H1 (cell line): ENCODE measurements around the gene VARS2. TPM values are rescaled to one million over a fixed set of nuclear protein-coding genes. Genes with fewer than 3 reads are reported as not detected.
A peak's percentile ranks its signal among the peaks of the same experiment; 100 is the strongest.

ENCODE experiments used
- CTCF ChIA-PET: fragments of 300-600 bp; sonication (Branson Sonifier 250); formaldehyde crosslinking; loops from one replicate; lab custom pipeline; 2021; ENCODE audit not compliant: partially characterized antibody; lab: Charles Lee
- POLR2A ChIA-PET: fragments of 300-600 bp; sonication (Branson Sonifier 250); formaldehyde crosslinking; loops from one replicate; lab custom pipeline; 2021; ENCODE audit warnings: inconsistent platforms; ENCODE audit not compliant: partially characterized antibody; lab: Charles Lee
- DNase-seq, 2 experiments: peaks; one replicate each; pipeline versions ENCODE4 v3.0.0 to v3.0.0-alpha.2; 2010 to 2022; ENCODE audit warnings: low spot score in 2 of 2, low read depth in 1 of 2, mixed read lengths in 1 of 2
- FAIRE-seq: peaks from 2 replicates; lab custom pipeline; 2011; peaks lifted over from hg19 to GRCh38; lab: Jason Lieb, UNC
- H2AFZ ChIP-seq: 2 replicates; pipeline ENCODE4 v1.8.1; 2012; ENCODE audit warnings: low read length, inconsistent platforms
- H2AK5ac ChIP-seq: 2 replicates; pipeline ENCODE4 v1.6.1; 2013; ENCODE audit warnings: low read depth, low read length
- H2BK120ac ChIP-seq: replicated peaks from 2 replicates; pipeline ENCODE3; 2013; ENCODE audit warnings: low read depth, low read length, inconsistent platforms
- H2BK12ac ChIP-seq: 2 replicates; pipeline ENCODE4 v1.6.1; 2013; ENCODE audit warnings: low read depth, low read length
- H2BK15ac ChIP-seq: 2 replicates; pipeline ENCODE4 v1.6.1; 2013; ENCODE audit warnings: low read length
- H2BK20ac ChIP-seq: 2 replicates; pipeline ENCODE4 v1.6.1; 2013; ENCODE audit warnings: low read length
- H2BK5ac ChIP-seq: 2 replicates; pipeline ENCODE4 v1.6.1; 2013; ENCODE audit warnings: low read depth, low read length
- H3K14ac ChIP-seq: 2 replicates; pipeline ENCODE4 v1.6.1; 2013; ENCODE audit warnings: inconsistent platforms; ENCODE audit not compliant: insufficient read length
- H3K18ac ChIP-seq: 2 replicates; pipeline ENCODE4 v1.6.1; 2013; ENCODE audit warnings: low read length; ENCODE audit errors: extremely low read depth
- H3K23ac ChIP-seq: 2 replicates; pipeline ENCODE4 v1.6.1; 2013; ENCODE audit warnings: inconsistent platforms; ENCODE audit not compliant: insufficient read length
- H3K23me2 ChIP-seq: 2 replicates; pipeline ENCODE4 v1.6.1; 2013; ENCODE audit warnings: low read depth, low read length
- H3K27ac ChIP-seq: 2 replicates; pipeline ENCODE4 v1.6.1; 2011; ENCODE audit warnings: low read depth, low read length, inconsistent platforms
- H3K27me3 ChIP-seq, 4 experiments: replicated peaks in 1 of 4; 1 replicate in 1 of 4; 2 replicates in 3 of 4; pipeline versions ENCODE4 v1.6.1 to v1.8.1; 2011 to 2013; ENCODE audit warnings: low read length in 3 of 4, mild to moderate bottlenecking in 3 of 4, inconsistent platforms in 2 of 4, mixed read lengths in 2 of 4, moderate library complexity in 1 of 4; ENCODE audit not compliant: control insufficient read depth in 3 of 4, insufficient read depth in 3 of 4; ENCODE audit errors: extremely low read depth in 1 of 4
- H3K36me3 ChIP-seq, 4 experiments: 2 replicates each; pipeline versions ENCODE4 v1.6.1 to v1.8.1; 2011 to 2013; ENCODE audit warnings: mild to moderate bottlenecking in 4 of 4, low read length in 3 of 4, moderate library complexity in 2 of 4, control low read depth in 1 of 4, inconsistent platforms in 1 of 4; ENCODE audit not compliant: insufficient read depth in 4 of 4, control insufficient read depth in 2 of 4
- H3K4ac ChIP-seq: replicated peaks from 2 replicates; pipeline ENCODE3; 2013; ENCODE audit warnings: low read length, low read depth, mixed read lengths, inconsistent platforms; ENCODE audit not compliant: insufficient read length
- H3K4me1 ChIP-seq, 4 experiments: replicated peaks in 1 of 4; 1 replicate in 1 of 4; 2 replicates in 3 of 4; pipeline versions ENCODE4 v1.6.1 to v1.8.1; 2011 to 2013; ENCODE audit warnings: low read length in 3 of 4, inconsistent platforms in 2 of 4, mixed read lengths in 1 of 4; ENCODE audit not compliant: insufficient read depth in 4 of 4, control insufficient read depth in 3 of 4
- H3K4me2 ChIP-seq, 2 experiments: 2 replicates each; pipeline versions ENCODE4 v1.6.1 to v1.8.1; 2011 to 2013; ENCODE audit warnings: low read depth in 2 of 2, low read length in 2 of 2, control low read depth in 1 of 2, inconsistent platforms in 1 of 2, mild to moderate bottlenecking in 1 of 2; ENCODE audit not compliant: insufficient read depth in 1 of 2
- H3K4me3 ChIP-seq, 4 experiments: fragments of 200-600, 300-600 bp in 1 of 4; sonication (generic), shearing (Covaris generic), sonication (Bioruptor Twin) in 1 of 4; 2 replicates each; pipeline versions ENCODE4 v1.5.1 to v1.8.1; 2011 to 2016; ENCODE audit warnings: low read length in 4 of 4, low read depth in 3 of 4, control low read depth in 2 of 4, inconsistent platforms in 2 of 4, mild to moderate bottlenecking in 2 of 4, mixed read lengths in 1 of 4, moderate library complexity in 1 of 4; ENCODE audit not compliant: insufficient read depth in 2 of 4; ENCODE audit errors: extremely low read depth in 1 of 4
- H3K56ac ChIP-seq: replicated peaks from 2 replicates; pipeline ENCODE3; 2013; ENCODE audit warnings: low read depth, mild to moderate bottlenecking, mixed read lengths, low read length, inconsistent platforms; ENCODE audit not compliant: insufficient read length
- H3K79me1 ChIP-seq: 2 replicates; pipeline ENCODE4 v1.6.1; 2013; ENCODE audit warnings: low read depth, low read length, control low read depth
- H3K79me2 ChIP-seq, 2 experiments: 2 replicates each; pipeline versions ENCODE4 v1.6.1 to v1.8.1; 2012 to 2013; ENCODE audit warnings: low read length in 2 of 2, mild to moderate bottlenecking in 2 of 2, inconsistent platforms in 1 of 2; ENCODE audit not compliant: insufficient read depth in 2 of 2, control insufficient read depth in 1 of 2
- H3K9ac ChIP-seq, 4 experiments: replicated peaks in 1 of 4; 1 replicate in 1 of 4; 2 replicates in 3 of 4; pipeline versions ENCODE4 v1.6.1 to v1.8.1; 2011 to 2013; ENCODE audit warnings: low read depth in 3 of 4, low read length in 3 of 4, control low read depth in 2 of 4, mild to moderate bottlenecking in 2 of 4, moderate library complexity in 2 of 4, inconsistent platforms in 1 of 4; ENCODE audit errors: extremely low read depth in 1 of 4
- H3K9me3 ChIP-seq, 2 experiments: 2 replicates each; pipeline versions ENCODE4 v1.6.1 to v1.8.1; 2012 to 2013; ENCODE audit warnings: mild to moderate bottlenecking in 2 of 2, moderate library complexity in 2 of 2, control low read depth in 1 of 2, inconsistent platforms in 1 of 2, low read depth in 1 of 2, low read length in 1 of 2, mixed read lengths in 1 of 2; ENCODE audit not compliant: insufficient read depth in 2 of 2
- H4K20me1 ChIP-seq, 2 experiments: replicated peaks in 1 of 2; 2 replicates each; pipeline versions ENCODE3 to v1.8.1; 2011 to 2013; ENCODE audit warnings: inconsistent platforms in 2 of 2, low read length in 2 of 2, mild to moderate bottlenecking in 1 of 2; ENCODE audit not compliant: insufficient read depth in 2 of 2, control insufficient read depth in 1 of 2
- H4K5ac ChIP-seq: 2 replicates; pipeline ENCODE4 v1.6.1; 2013; ENCODE audit warnings: low read length, low read depth, mixed read lengths, inconsistent platforms; ENCODE audit not compliant: insufficient read length
- H4K8ac ChIP-seq: 2 replicates; pipeline ENCODE4 v1.8.0; 2013; ENCODE audit warnings: mild to moderate bottlenecking, moderate library complexity, low read length, inconsistent platforms; ENCODE audit not compliant: insufficient read depth; ENCODE audit errors: extremely low read depth
- H4K91ac ChIP-seq: replicated peaks from 2 replicates; pipeline ENCODE3; 2013; ENCODE audit warnings: low read length, mixed read lengths, inconsistent platforms; ENCODE audit not compliant: insufficient read length
- MAFK ChIP-seq: IDR thresholded peaks from 2 replicates; pipeline ENCODE4 v1.6.1; 2012; ENCODE audit warnings: low read depth, mild to moderate bottlenecking, improper control_type of control experiment, low read length
- POLR2A ChIP-seq, 2 experiments: IDR thresholded peaks; 1 replicate in 1 of 2; 2 replicates in 1 of 2; pipeline ENCODE4 v1.6.1; 2011; ENCODE audit warnings: low read depth in 2 of 2, low read length in 2 of 2, mild to moderate bottlenecking in 2 of 2; ENCODE audit errors: control extremely low read depth in 1 of 2
- SIX5 ChIP-seq: IDR thresholded peaks from 2 replicates; pipeline ENCODE4 v1.6.1; 2011; ENCODE audit warnings: mild to moderate bottlenecking, low read depth, low read length
- SP2 ChIP-seq: IDR thresholded peaks from 2 replicates; pipeline ENCODE4 v1.6.1; 2012; ENCODE audit warnings: mild to moderate bottlenecking, low read length, inconsistent platforms
- SP4 ChIP-seq: IDR thresholded peaks from 2 replicates; pipeline ENCODE4 v1.6.1; 2012; ENCODE audit warnings: low read length, inconsistent platforms
- TAF7 ChIP-seq: optimal IDR thresholded peaks from 2 replicates; pipeline ENCODE3; 2011; ENCODE audit warnings: low read depth, mild to moderate bottlenecking, inconsistent platforms, low read length, moderate library complexity, borderline replicate concordance
- WGBS, 2 experiments: shearing (Covaris generic) in 1 of 2; methylation state at CpG; one replicate each; pipeline versions ENCODE4 v1.1.6 to v1.1.7; 2013 to 2015; ENCODE audit warnings: low lambda C conversion rate in 2 of 2, mixed read lengths in 2 of 2, inconsistent platforms in 1 of 2, low coverage in 1 of 2, missing lambda C conversion rate in 1 of 2; ENCODE audit not compliant: insufficient replicate concordance in 2 of 2, insufficient coverage in 1 of 2, insufficient read length in 1 of 2; ENCODE audit errors: extremely low coverage in 1 of 2, missing lambda C conversion rate in 1 of 2; 5-methylcytosine and 5-hydroxymethylcytosine counted together
- polyA plus RNA-seq, 7 experiments: library from polyadenylated mRNA; depleted of rRNA in 3 of 7; stranded (reverse) in 5 of 7; unstranded in 2 of 7; fragments of >200 nt in 5 of 7; fragments of 200-250 nt in 2 of 7; gene quantifications; 1 replicate in 5 of 7; 2 replicates in 1 of 7; 4 replicates in 1 of 7; pipeline versions ENCODE4 v1.2.1 to v1.2.3, GENCODE V29; 2011 to 2013; ENCODE audit warnings: missing spikeins in 2 of 7, mixed read lengths in 2 of 7
- total RNA-seq: library from RNA; stranded (reverse); fragmentation: NEBNext Ultra II Directional; extraction: Animal tissue kit (Norgen Biotek cat#: 25700); gene quantifications from 2 replicates; pipeline ENCODE4 v1.2.1, GENCODE V29; 2021

Gene VARS2
- total and polyA plus RNA-seq, 2 of the 8 experiments (the other 6 are each of a cell fraction or from before 2014, with no cell fraction given) = 26.8 to 47.7 TPM

GRCh38 chr6:30887901-30888815 lies 25.9 kb upstream of the VARS2 start:
- WGBS, 2 experiments = 92% methylated on average over 6 of the region's 6 CpGs; no CpG with 5 or more reads in 1 of the 2 experiments
- Histone ChIP-seq H4K8ac (no peak overlapping the region), H3K36me3 (peaks cover 23 to 46% (median 37%) of the 10 kb centered on the region in 4 experiments), H3K14ac (no peak overlapping the region), H2AK5ac (no peak overlapping the region), H2AFZ (no peak overlapping the region), H3K9me3 (no peaks in the 10 kb centered on the region), H3K18ac (no peak overlapping the region), H3K27me3 (no peaks in the 10 kb centered on the region), H2BK120ac (no peak overlapping the region), H2BK15ac (no peak overlapping the region), H3K79me1 (peaks cover 21% of the 10 kb centered on the region), H2BK12ac (no peak overlapping the region), H3K4me1 (peaks cover 6 to 28% (median 23%) of the 10 kb centered on the region in 4 experiments), H4K20me1 (peaks cover 4 to 30% of the 10 kb centered on the region in 2 experiments), H3K79me2 (peaks cover 9 to 73% of the 10 kb centered on the region in 2 experiments), H3K4me3 (no peak overlapping the region), H2BK20ac (no peak overlapping the region), H3K27ac (0 out of 2 replicates have a peak overlapping the region, but pooled peaks have one; percentile 0), H3K56ac (no peak overlapping the region), H3K4ac (no peak overlapping the region), H4K5ac (no peak overlapping the region), H3K4me2 (no peak overlapping the region), H3K23ac (no peak overlapping the region), H2BK5ac (no peak overlapping the region), H4K91ac (no peak overlapping the region), H3K23me2 (peaks cover 23% of the 10 kb centered on the region), H3K9ac (no peak overlapping the region)
- TF ChIP-seq SP4 (no peak), SP2 (no peak), POLR2A (IDR thresholded peaks at IDR 0.05; ENCODE audit: control extremely low read depth in 1 of 2, low read depth in 2 of 2, low read length in 2 of 2) (no peak), MAFK (no peak), SIX5 (no peak), TAF7 (no peak)
- no peak for DNase-seq
- no peak for FAIRE-seq
- POLR2A ChIA-PET = interaction anchor here (0.7 to 19.5 kb wide), 5 partner anchors 10 to 54 kb away, joined by 3 to 452 read pairs (median 3); no protein-coding TSS in a partner anchor
- CTCF ChIA-PET = interaction anchor here (1.7 to 29.0 kb wide), 3 partner anchors 9 to 51 kb away, joined by 10 to 610 read pairs (median 12); no protein-coding TSS in a partner anchor
